Liver (tissue), 9 donors: ENCODE data around the gene MGME1. TPM values are rescaled to one million over a fixed set of nuclear protein-coding genes. Genes with fewer than 3 reads are reported as not detected.

Source experiments
- DNase-seq: peaks from one replicate; pipeline ENCODE4 v3.0.0-alpha.2; 2017; ENCODE audit warnings: low spot score
- H3K27ac ChIP-seq, 2 donors: one replicate each; pipeline ENCODE4 v1.7.0; 2013; ENCODE audit warnings: inconsistent platforms in 2 of 2, low read length in 2 of 2, control low read depth in 1 of 2, low read depth in 1 of 2, mild to moderate bottlenecking in 1 of 2
- H3K27me3 ChIP-seq, 4 donors: one replicate each; pipeline versions ENCODE4 v1.6.1 to v1.7.0; 2013; ENCODE audit warnings: low read length in 3 of 4, inconsistent platforms in 1 of 4, mild to moderate bottlenecking in 1 of 4, moderate library complexity in 1 of 4; ENCODE audit not compliant: control insufficient read depth in 4 of 4, insufficient read depth in 4 of 4
- H3K36me3 ChIP-seq, 4 donors: one replicate each; pipeline versions ENCODE4 v1.6.1 to v1.7.0; 2013; ENCODE audit warnings: low read length in 3 of 4, mild to moderate bottlenecking in 3 of 4, low read depth in 1 of 4, moderate library complexity in 1 of 4; ENCODE audit not compliant: control insufficient read depth in 4 of 4, insufficient read depth in 3 of 4
- H3K4me1 ChIP-seq, 4 donors: one replicate each; pipeline versions ENCODE4 v1.6.1 to v1.7.0; 2013; ENCODE audit warnings: low read length in 3 of 4, mild to moderate bottlenecking in 3 of 4, moderate library complexity in 1 of 4; ENCODE audit not compliant: control insufficient read depth in 4 of 4, insufficient read depth in 4 of 4
- H3K4me3 ChIP-seq, 3 donors: one replicate each; pipeline versions ENCODE4 v1.6.1 to v1.7.0; 2013; ENCODE audit warnings: low read length in 3 of 3, control low read depth in 1 of 3, low read depth in 1 of 3, mild to moderate bottlenecking in 1 of 3
- H3K9ac ChIP-seq, 2 donors: one replicate each; pipeline ENCODE4 v1.7.0; 2013; ENCODE audit warnings: low read length in 2 of 2, mild to moderate bottlenecking in 2 of 2, moderate library complexity in 2 of 2, control low read depth in 1 of 2, low read depth in 1 of 2
- H3K9me3 ChIP-seq, 4 donors: one replicate each; pipeline versions ENCODE4 v1.6.1 to v1.7.0; 2013; ENCODE audit warnings: low read length in 3 of 4; ENCODE audit not compliant: control insufficient read depth in 4 of 4
- CTCF ChIP-seq: fragments of 150-350 bp; IDR thresholded peaks from 2 replicates; pipeline ENCODE4 v1.5.1; 2017; ENCODE audit warnings: improper control_type of control experiment, low read depth, low read length; ENCODE audit not compliant: missing input control
- FOXA1 ChIP-seq: IDR thresholded peaks from 2 replicates; pipeline ENCODE4 v1.6.1; 2016; ENCODE audit warnings: antibody characterized with exemption
- FOXA2 ChIP-seq: IDR thresholded peaks from 2 replicates; pipeline ENCODE4 v1.6.1; 2016; ENCODE audit warnings: antibody characterized with exemption
- GABPA ChIP-seq, 2 donors: IDR thresholded peaks in 1 of 2; conservative IDR thresholded peaks in 1 of 2; 2 replicates each; pipeline ENCODE4 v1.6.1; 2016; ENCODE audit warnings: antibody characterized with exemption in 2 of 2, mild to moderate bottlenecking in 1 of 2, moderate library complexity in 1 of 2
- HNF4A ChIP-seq, 2 donors: conservative IDR thresholded peaks; 2 replicates each; pipeline ENCODE4 v1.6.1; 2016; ENCODE audit warnings: antibody characterized with exemption in 2 of 2, mild to moderate bottlenecking in 2 of 2
- HNF4G ChIP-seq: IDR thresholded peaks from 2 replicates; pipeline ENCODE4 v1.6.1; 2016; ENCODE audit warnings: antibody characterized with exemption
- JUND ChIP-seq, 2 donors: IDR thresholded peaks; 2 replicates each; pipeline ENCODE4 v1.6.1; 2016; ENCODE audit warnings: antibody characterized with exemption in 2 of 2
- NR2F2 ChIP-seq: IDR thresholded peaks from 2 replicates; pipeline ENCODE4 v1.6.1; 2016; ENCODE audit warnings: antibody characterized with exemption
- RAD21 ChIP-seq, 2 donors: IDR thresholded peaks; 2 replicates each; pipeline ENCODE4 v1.6.1; 2016; ENCODE audit warnings: antibody characterized with exemption in 2 of 2, mild to moderate bottlenecking in 2 of 2
- REST ChIP-seq: IDR thresholded peaks from 2 replicates; pipeline ENCODE4 v1.6.1; 2016; ENCODE audit warnings: antibody characterized with exemption, mild to moderate bottlenecking
- RXRA ChIP-seq, 2 donors: IDR thresholded peaks; 2 replicates each; pipeline ENCODE4 v1.6.1; 2017 to 2018; ENCODE audit warnings: antibody characterized with exemption in 2 of 2, mild to moderate bottlenecking in 1 of 2
- SP1 ChIP-seq: IDR thresholded peaks from 2 replicates; pipeline ENCODE4 v1.6.1; 2018; ENCODE audit warnings: antibody characterized with exemption, mild to moderate bottlenecking
- YY1 ChIP-seq: IDR thresholded peaks from 2 replicates; pipeline ENCODE4 v1.6.1; 2016; ENCODE audit warnings: antibody characterized with exemption, mild to moderate bottlenecking
- ZBTB33 ChIP-seq: IDR thresholded peaks from 2 replicates; pipeline ENCODE4 v1.6.1; 2016; ENCODE audit warnings: antibody characterized with exemption
- WGBS: extraction: QIAGEN DNeasy Blood & Tissue Kit; methylation state at CpG from one replicate; pipeline ENCODE4 v1.1.7; 2013; 5-methylcytosine and 5-hydroxymethylcytosine counted together
- polyA plus RNA-seq, 2 donors: library from polyadenylated mRNA; stranded (reverse) in 1 of 2; unstranded in 1 of 2; fragments of 200-250 nt in 1 of 2; fragments of >200 nt in 1 of 2; fragmentation: Nextera tagmentation in 1 of 2; extraction: Ambion mirVana in 1 of 2; gene quantifications; one replicate each; pipeline versions ENCODE4 v1.2.1 to v1.2.3, GENCODE V29; 2013 to 2015
- total RNA-seq, 2 donors: library from RNA; depleted of rRNA; stranded (reverse); fragments of >200 nt; gene quantifications; one replicate each; pipeline ENCODE4 v1.2.3, GENCODE V29; 2014
- donor health status: healthy.
- donor health status: healthy.
- donor health status: healthy.
- donor health status: healthy.
- donor health status: healthy.

The MGME1 gene
- total and polyA plus RNA-seq, 4 donors = 4.2 to 26.8 (median 6.7) TPM

GRCh38 chr20:17967521-17968365 lies 1.1 kb upstream of the MGME1 start:
- no peaks in the 10 kb centered on the region for H3K9me3 ChIP-seq
- peak; percentile 34 for TF ChIP-seq ZBTB33
- no peak for TF ChIP-seq RXRA (IDR thresholded peaks at IDR 0.05)
- TF ChIP-seq HNF4G = no peak
- TF ChIP-seq JUND (IDR thresholded peaks at IDR 0.05) = no peak
- H3K4me1 ChIP-seq = peaks cover 7 to 65% (median 50%) of the 10 kb centered on the region in 4 donors
- no peaks in the 10 kb centered on the region for H3K27me3 ChIP-seq
- DNase-seq = no peak
- peak overlapping the region; percentile 92 to 95 for H3K9ac ChIP-seq
- peaks cover 0 to 1% (median 0%) of the 10 kb centered on the region in 4 donors for H3K36me3 ChIP-seq
- WGBS = under 1% methylated on average over 41 of the region's 41 CpGs
- H3K4me3 ChIP-seq = peak overlapping the region; percentile 79 to 97 (median 85)
- peak overlapping the region; percentile 89 to 100 for H3K27ac ChIP-seq

GRCh38 chr20:17969278-17969883 lies 563 bp downstream of the MGME1 start:
- WGBS = 0% methylated on average over 28 of the region's 28 CpGs
- no peaks in the 10 kb centered on the region for H3K36me3 ChIP-seq
- H3K27ac ChIP-seq = peak overlapping the region; percentile 89 to 100
- H3K27me3 ChIP-seq = no peaks in the 10 kb centered on the region
- peaks cover 7 to 62% (median 45%) of the 10 kb centered on the region in 4 donors for H3K4me1 ChIP-seq
- TF ChIP-seq JUND (IDR thresholded peaks at IDR 0.05) (no peak), NR2F2 (no peak), REST (no peak), FOXA1 (no peak), YY1 (peak; percentile 5)
- peak overlapping the region; percentile 73 to 87 for H3K9ac ChIP-seq
- H3K4me3 ChIP-seq = peak overlapping the region; percentile 97 to 98 (median 98)
- no peak for DNase-seq
- no peaks in the 10 kb centered on the region for H3K9me3 ChIP-seq

- DNase-seq = peak; percentile 62
- no peaks in the 10 kb centered on the region for H3K36me3 ChIP-seq
- WGBS = 11% methylated on average over 9 of the region's 9 CpGs
- H3K27me3 ChIP-seq = no peaks in the 10 kb centered on the region
- H3K27ac ChIP-seq = peak overlapping the region; percentile 89 to 100
- H3K9me3 ChIP-seq = no peaks in the 10 kb centered on the region
- H3K4me1 ChIP-seq = peaks cover 7 to 57% (median 44%) of the 10 kb centered on the region in 4 donors
- peak overlapping the region; percentile 97 to 98 (median 98) for H3K4me3 ChIP-seq
- H3K9ac ChIP-seq = peak overlapping the region; percentile 52 to 87
- no peak for TF ChIP-seq HNF4A (conservative IDR thresholded peaks at IDR 0.05)
- no peak for TF ChIP-seq JUND (IDR thresholded peaks at IDR 0.05)
- no peak for TF ChIP-seq YY1
- no peak for TF ChIP-seq GABPA (IDR thresholded peaks at IDR 0.05 in 1 of 2, conservative IDR thresholded peaks at IDR 0.05 in 1 of 2)
- TF ChIP-seq REST = no peak
- no peak for TF ChIP-seq FOXA1
- no peak for TF ChIP-seq CTCF
- TF ChIP-seq HNF4G = no peak
- no peak for TF ChIP-seq FOXA2
- no peak for TF ChIP-seq RAD21 (IDR thresholded peaks at IDR 0.05)
- no peak for TF ChIP-seq RXRA (IDR thresholded peaks at IDR 0.05)
- no peak for TF ChIP-seq SP1
Observed at GRCh38 chr20:17969884-17970409, 1.1 kb downstream of the MGME1 start.
